K562 (cell line): ENCODE data around the gene ARHGEF25. TPM values are rescaled to one million over a fixed set of nuclear protein-coding genes. Genes with fewer than 3 reads are reported as not detected.

Experiments
- ATAC-seq: fragments of 200-7000 bp; cut with Tn5 transposase; 3 replicates; pipeline ENCODE4 v1.9.1; 2020; ENCODE audit warnings: moderate library complexity
- BruUV-seq: library from RNA; stranded (reverse); fragments of 400-500 nt; replicated peaks from 2 replicates; lab custom pipeline; 2021; lab: Mats Ljungman, UMichigan
- CTCF ChIA-PET: fragments of 300-600 bp; formaldehyde crosslinking; extraction: SDS; loops from one replicate; lab custom pipeline; 2021; ENCODE audit warnings: low intra/inter-chr PET ratio; lab: Yijun Ruan, JAX
- POLR2A ChIA-PET: fragments of 300-600, 350-650 bp; sonication (Branson Sonifier 250); formaldehyde crosslinking; extraction: SDS; loops from one replicate; lab custom pipeline; 2021; ENCODE audit warnings: antibody characterized with exemption, inconsistent platforms; lab: Yijun Ruan, JAX
- DNase-seq, 4 experiments: peaks; one replicate each; pipeline versions ENCODE4 v3.0.0 to v3.0.0-alpha.2; 2011 to 2018; ENCODE audit warnings: low spot score in 3 of 4, mixed read lengths in 3 of 4; ENCODE audit errors: extremely low read depth in 1 of 4
- FAIRE-seq: peaks from 2 replicates; lab custom pipeline; 2011; peaks lifted over from hg19 to GRCh38; lab: Jason Lieb, UNC
- H2AFZ ChIP-seq: 2 replicates; pipeline ENCODE4 v1.6.0; 2011; ENCODE audit warnings: low read depth, low read length, control low read depth, inconsistent platforms
- H3K27ac ChIP-seq: fragments of 200-600 bp; 3 replicates; pipeline ENCODE4 v1.8.0; 2011; ENCODE audit warnings: low read depth, mild to moderate bottlenecking, control low read depth, inconsistent platforms, low read length, moderate library complexity, mixed read lengths; ENCODE audit errors: extremely low read depth
- H3K27me3 ChIP-seq, 2 experiments: fragments of 300-600 bp in 1 of 2; 2 replicates in 1 of 2; 3 replicates in 1 of 2; pipeline versions ENCODE4 v1.6.0 to v1.8.0; 2011; ENCODE audit warnings: inconsistent platforms in 2 of 2, low read length in 2 of 2, mild to moderate bottlenecking in 1 of 2, mixed read lengths in 1 of 2, moderate library complexity in 1 of 2; ENCODE audit not compliant: control insufficient read depth in 2 of 2, insufficient read depth in 2 of 2
- H3K36me3 ChIP-seq: fragments of 300-600 bp; 3 replicates; pipeline ENCODE4 v1.8.0; 2011; ENCODE audit warnings: mild to moderate bottlenecking, low read length, inconsistent platforms; ENCODE audit not compliant: control insufficient read depth, insufficient read depth
- H3K4me1 ChIP-seq, 2 experiments: fragments of 200-600 bp in 1 of 2; replicated peaks in 1 of 2; 2 replicates in 1 of 2; 3 replicates in 1 of 2; pipeline versions ENCODE4 v1.5.1 to v1.8.0; 2011; ENCODE audit warnings: inconsistent platforms in 2 of 2, low read length in 2 of 2, mild to moderate bottlenecking in 1 of 2, mixed read lengths in 1 of 2, moderate library complexity in 1 of 2; ENCODE audit not compliant: control insufficient read depth in 2 of 2, insufficient read depth in 2 of 2
- H3K4me2 ChIP-seq: 2 replicates; pipeline ENCODE4 v1.6.1; 2011; ENCODE audit warnings: low read length, control low read depth, inconsistent platforms, mixed read lengths; ENCODE audit not compliant: insufficient read depth
- H3K4me3 ChIP-seq: fragments of 200-600 bp; sonication (generic), shearing (Covaris generic); 2 replicates; pipeline ENCODE4 v1.5.1; 2016; ENCODE audit warnings: control low read depth, inconsistent platforms
- H3K79me2 ChIP-seq: fragments of 200-600 bp; 3 replicates; pipeline ENCODE4 v1.8.0; 2011; ENCODE audit warnings: low read length, inconsistent platforms; ENCODE audit not compliant: control insufficient read depth, insufficient read depth
- H3K9ac ChIP-seq, 2 experiments: 2 replicates each; pipeline versions ENCODE4 v1.6.0 to v1.6.1; 2011; ENCODE audit warnings: low read depth in 2 of 2, low read length in 2 of 2, control low read depth in 1 of 2, inconsistent platforms in 1 of 2, mild to moderate bottlenecking in 1 of 2, mixed read lengths in 1 of 2; ENCODE audit not compliant: insufficient read depth in 1 of 2
- H3K9me1 ChIP-seq: one replicate; pipeline ENCODE4 v1.6.0; 2011; ENCODE audit warnings: inconsistent platforms, mild to moderate bottlenecking, low read length, moderate library complexity; ENCODE audit not compliant: control insufficient read depth, insufficient read depth
- H3K9me3 ChIP-seq: replicated peaks from 2 replicates; pipeline ENCODE4 v1.5.1; 2011; ENCODE audit warnings: low read depth, low read length, inconsistent platforms; ENCODE audit not compliant: control insufficient read depth, insufficient read depth
- H4K20me1 ChIP-seq: replicated peaks from 2 replicates; pipeline ENCODE4 v1.6.1; 2011; ENCODE audit warnings: low read length, inconsistent platforms, mixed read lengths; ENCODE audit not compliant: control insufficient read depth, insufficient read depth
- BMI1 ChIP-seq: fragments of 150-350 bp; IDR thresholded peaks from 2 replicates; pipeline ENCODE4 v1.6.1; 2014; ENCODE audit warnings: low read length
- GATAD2B ChIP-seq: fragments of 450-650 bp; IDR thresholded peaks from 2 replicates; pipeline ENCODE4 v1.6.1; 2017; ENCODE audit warnings: mild to moderate bottlenecking, borderline replicate concordance
- POU5F1 ChIP-seq: fragments of 150-350 bp; IDR thresholded peaks from 2 replicates; pipeline ENCODE4 v1.6.1; 2014; ENCODE audit warnings: borderline replicate concordance, low read length, low read depth, mild to moderate bottlenecking; ENCODE audit not compliant: partially characterized antibody
- U2AF1 ChIP-seq: fragments of 200-400 bp; formaldehyde crosslinking; optimal IDR thresholded peaks from 2 replicates; pipeline ENCODE3; 2017; ENCODE audit warnings: mild to moderate bottlenecking, low read depth, low read length, moderate library complexity
- U2AF2 ChIP-seq: fragments of 200-400 bp; formaldehyde crosslinking; optimal IDR thresholded peaks from 2 replicates; pipeline ENCODE3; 2017; ENCODE audit warnings: low read depth, mild to moderate bottlenecking, low read length
- ZNF23 ChIP-seq: fragments of 250-450 bp; sonication (Bioruptor Pico); IDR thresholded peaks from 2 replicates; pipeline ENCODE4 v1.4.0; 2020; ENCODE audit warnings: mild to moderate bottlenecking
- WGBS: fragments of 100-300 bp; shearing (Covaris generic); methylation state at CpG from one replicate; pipeline ENCODE4 v1.1.6; 2016; ENCODE audit warnings: low coverage, mixed read lengths; ENCODE audit not compliant: insufficient coverage; ENCODE audit errors: missing lambda C conversion rate; 5-methylcytosine and 5-hydroxymethylcytosine counted together
- in situ Hi-C: fragments of 300-500 bp; cut with MboI; formaldehyde crosslinking; loops from 4 replicates; pipeline ENCODE4 v1.15.0; 2018; ENCODE audit warnings: inconsistent platforms, mixed read lengths
- intact Hi-C: fragments of 100-400 bp; cut with micrococcal nuclease; formaldehyde crosslinking; loops from 2 replicates; pipeline ENCODE4 v1.14.2; 2022
- polyA plus RNA-seq, 8 experiments: library from polyadenylated mRNA; depleted of rRNA in 4 of 8; stranded (reverse) in 5 of 8; unstranded in 3 of 8; fragments of >200 nt; fragmentation: Nextera tagmentation in 2 of 8; fragmentation: Illumina TruSeq in 1 of 8; extraction: Ambion mirVana in 2 of 8; extraction: Trizol in 1 of 8; gene quantifications; 2 replicates each; pipeline versions ENCODE4 v1.2.1 to v1.2.3, GENCODE V29; 2011 to 2014; ENCODE audit warnings: inconsistent platforms in 1 of 8, missing spikeins in 1 of 8
- total RNA-seq, 7 experiments: library from RNA; depleted of rRNA in 6 of 7; stranded (reverse); fragments of >200 nt in 6 of 7; fragmentation: Illumina TruSeq in 2 of 7; extraction: Trizol in 2 of 7; gene quantifications; 2 replicates each; pipeline versions ENCODE4 v1.2.1 to v1.2.3, GENCODE V29; 2011 to 2021; ENCODE audit warnings: low replicate concordance in 1 of 7

The ARHGEF25 gene
- total and polyA plus RNA-seq, 9 of the 15 experiments (the other 6 are each of a cell fraction or from before 2014, with no cell fraction given): 0.13 to 17.3 (median 11.6) TPM

- no peak overlapping the region for H3K4me3 ChIP-seq
Measured at GRCh38 chr12:57602544-57602943, 8.7 kb upstream of the ARHGEF25 start.

GRCh38 chr12:57603324-57603723, 7.9 kb upstream of the ARHGEF25 start:
- no peak overlapping the region for H3K4me2 ChIP-seq
- H3K79me2 ChIP-seq: no peaks in the 10 kb centered on the region
- no peaks in the 10 kb centered on the region for H3K9me1 ChIP-seq
- no peak overlapping the region for H2AFZ ChIP-seq
- 51% methylated on average over 2 of the region's 2 CpGs for WGBS
- H3K4me1 ChIP-seq: peaks cover 11 to 12% of the 10 kb centered on the region in 2 experiments; a peak in 4 of 5 replicates
- POLR2A ChIA-PET: interaction anchor here (0.9 kb wide), 1 partner anchor 11 kb away, joined by 3 read pairs; no protein-coding TSS in a partner anchor
- no peaks in the 10 kb centered on the region for H3K27me3 ChIP-seq
- no peaks in the 10 kb centered on the region for H3K9me3 ChIP-seq
- CTCF ChIA-PET: no interaction called here
- TF ChIP-seq POU5F1: no peak
- no peak for TF ChIP-seq U2AF1
- in situ Hi-C loops (no loop called here), intact Hi-C loops (no loop called here)
- H3K36me3 ChIP-seq: peaks cover 43% of the 10 kb centered on the region; the same call in 2 of the 3 replicates
- H4K20me1 ChIP-seq: no peaks in the 10 kb centered on the region
- no peak overlapping the region for H3K27ac ChIP-seq
- no peak overlapping the region for H3K9ac ChIP-seq
- no TSS peak for BruUV-seq
- no peak for ATAC-seq
- H3K4me3 ChIP-seq: no peak overlapping the region
- no peak for FAIRE-seq
- DNase-seq: no peak

More at GRCh38 chr12:57602544-57602943, 8.7 kb upstream of the ARHGEF25 start:
- Histone ChIP-seq H3K4me1 (peaks cover 9 to 12% of the 10 kb centered on the region in 2 experiments; a peak in 4 of 5 replicates), H3K9me1 (no peaks in the 10 kb centered on the region), H3K27ac (no peak overlapping the region), H3K9ac (no peak overlapping the region), H3K27me3 (no peaks in the 10 kb centered on the region), H4K20me1 (no peaks in the 10 kb centered on the region), H3K9me3 (no peaks in the 10 kb centered on the region), H3K4me2 (no peak overlapping the region), H2AFZ (no peak overlapping the region), H3K36me3 (peaks cover 47% of the 10 kb centered on the region; the same call in 2 of the 3 replicates), H3K79me2 (no peaks in the 10 kb centered on the region)
- ChIA-PET CTCF (no interaction called here), POLR2A (no interaction called here)
- intact Hi-C loops (no loop called here), in situ Hi-C loops (no loop called here)
- no TSS peak for BruUV-seq
- TF ChIP-seq ZNF23 (no peak), GATAD2B (no peak), BMI1 (no peak), U2AF2 (no peak)
- DNase-seq (no peak), FAIRE-seq (no peak), ATAC-seq (no peak)
